ENCODE measurements around the gene UBAP2L. TPM values are rescaled to one million over a fixed set of nuclear protein-coding genes. Genes with fewer than 3 reads are reported as not detected.
"Not testable (repeated sequence)": the region's sequence is repeated elsewhere in the genome, so short reads cannot be mapped to it uniquely, and the experiment has no call there.

Gene UBAP2L
- total and polyA plus RNA-seq, 9 donors, result 45.5 to 172 (median 133) TPM

DNA sequence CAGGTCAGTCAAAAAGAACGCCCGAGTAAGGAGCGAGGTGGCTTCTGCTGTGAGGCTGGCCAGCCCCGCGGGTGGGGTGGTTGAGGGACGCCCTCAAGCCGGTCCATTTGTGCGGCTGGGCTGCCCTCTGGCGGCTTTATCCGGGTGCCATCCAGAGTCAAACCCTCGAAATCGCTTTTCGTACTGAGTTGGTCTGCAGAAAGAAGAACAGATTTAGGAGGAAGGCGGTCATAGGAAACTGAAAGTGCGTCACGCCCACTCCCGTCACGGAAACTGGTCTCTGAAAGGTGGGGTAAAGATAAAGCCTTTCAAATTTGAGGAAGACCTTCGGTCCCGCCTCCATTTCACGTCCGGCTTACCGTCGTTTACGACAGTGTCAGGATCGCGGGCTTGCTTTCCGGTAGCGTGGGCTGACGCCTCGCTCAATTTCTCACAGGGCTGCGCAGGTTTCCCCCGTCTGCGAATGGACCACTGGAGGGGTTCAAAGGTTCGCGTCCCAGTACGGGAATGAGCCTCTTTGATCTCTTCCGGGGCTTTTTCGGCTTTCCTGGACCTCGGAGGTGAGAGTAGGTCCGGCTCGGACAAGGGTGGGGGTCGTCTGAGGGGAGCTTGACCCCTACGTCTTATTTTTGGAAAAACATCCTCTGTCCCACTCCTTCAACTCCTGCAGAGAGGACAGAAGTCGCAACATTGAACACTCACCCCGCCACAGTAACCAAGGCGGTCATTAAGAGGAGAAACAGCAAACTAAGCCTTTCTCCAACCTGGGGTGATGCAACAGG lies 51.7 kb downstream of the UBAP2L start, which contains the start of gene HAX1:
HAX1 (plus strand) TSS at position 413 of the 782 bp plus-strand sequence; CDS start at position 508, 95 bp downstream.
- 0 to 1% (median 0%) methylated on average over 45 to 47 of the region's 47 CpGs for WGBS, 3 donors
- Histone ChIP-seq H3K4me1 (ENCODE audit: insufficient read depth) (peaks cover 2% of the 10 kb centered on the region), H3K27me3 (no peaks in the 10 kb centered on the region), H3K36me3 (no peaks in the 10 kb centered on the region), H3K27ac (peak within 1 kb of the TSS; percentile 69 to 89), H3K4me3 (peak within 1 kb of the TSS; percentile 91), H3K9me3 (no peaks in the 10 kb centered on the region)
- DNase-seq, result peak; percentile 93 to 95 (median 94)
- TF ChIP-seq EP300 (IDR thresholded peaks at IDR 0.05) (no peak), POLR2A (IDR thresholded peaks at IDR 0.05) (peak; percentile 79)
- TF ChIP-seq, protein P1, sequence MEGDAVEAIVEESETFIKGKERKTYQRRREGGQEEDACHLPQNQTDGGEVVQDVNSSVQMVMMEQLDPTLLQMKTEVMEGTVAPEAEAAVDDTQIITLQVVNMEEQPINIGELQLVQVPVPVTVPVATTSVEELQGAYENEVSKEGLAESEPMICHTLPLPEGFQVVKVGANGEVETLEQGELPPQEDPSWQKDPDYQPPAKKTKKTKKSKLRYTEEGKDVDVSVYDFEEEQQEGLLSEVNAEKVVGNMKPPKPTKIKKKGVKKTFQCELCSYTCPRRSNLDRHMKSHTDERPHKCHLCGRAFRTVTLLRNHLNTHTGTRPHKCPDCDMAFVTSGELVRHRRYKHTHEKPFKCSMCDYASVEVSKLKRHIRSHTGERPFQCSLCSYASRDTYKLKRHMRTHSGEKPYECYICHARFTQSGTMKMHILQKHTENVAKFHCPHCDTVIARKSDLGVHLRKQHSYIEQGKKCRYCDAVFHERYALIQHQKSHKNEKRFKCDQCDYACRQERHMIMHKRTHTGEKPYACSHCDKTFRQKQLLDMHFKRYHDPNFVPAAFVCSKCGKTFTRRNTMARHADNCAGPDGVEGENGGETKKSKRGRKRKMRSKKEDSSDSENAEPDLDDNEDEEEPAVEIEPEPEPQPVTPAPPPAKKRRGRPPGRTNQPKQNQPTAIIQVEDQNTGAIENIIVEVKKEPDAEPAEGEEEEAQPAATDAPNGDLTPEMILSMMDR (IDR thresholded peaks at IDR 0.05), result peak; percentile 65 to 88 (median 82)
- intact Hi-C loops (cut with DNase I), result loop anchor here in 1 of 4 donors (5.0 kb wide), 1 partner anchor 50 kb away; the partner anchor contains the start of gene AQP10

DNA sequence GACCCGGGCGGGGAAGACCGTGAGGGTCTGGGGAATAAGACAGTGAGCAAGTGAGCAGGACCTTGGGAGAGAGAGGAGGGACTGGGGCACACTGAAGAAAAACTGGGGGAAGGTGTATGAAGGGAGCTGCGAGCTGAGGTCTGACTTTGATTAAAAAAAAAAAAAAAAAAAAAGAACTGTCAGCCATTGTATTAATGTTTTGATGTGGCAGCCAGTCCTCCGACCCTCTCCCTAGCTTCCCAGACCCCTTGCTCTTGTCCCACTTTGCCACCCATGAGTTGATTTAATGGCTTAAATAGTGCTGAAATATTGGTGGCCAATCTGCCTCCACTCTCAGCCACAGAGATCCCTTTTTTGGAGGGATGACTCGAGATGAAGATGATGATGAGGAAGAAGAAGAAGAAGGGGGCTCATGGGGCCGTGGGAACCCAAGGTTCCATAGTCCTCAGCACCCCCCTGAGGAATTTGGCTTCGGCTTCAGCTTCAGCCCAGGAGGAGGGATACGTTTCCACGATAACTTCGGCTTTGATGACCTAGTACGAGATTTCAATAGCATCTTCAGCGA lies 52.3 kb downstream of the UBAP2L start:
- H3K27ac ChIP-seq, result peak overlapping the region; percentile 69 to 89
- 34 to 43% (median 37%) methylated on average over 13 of the region's 13 CpGs for WGBS, 3 donors
- H3K4me1 ChIP-seq (ENCODE audit: insufficient read depth), result peaks cover 2% of the 10 kb centered on the region
- H3K4me3 ChIP-seq, result peak overlapping the region; percentile 91
- H3K27me3 ChIP-seq, result no peaks in the 10 kb centered on the region
- TF ChIP-seq EP300 (IDR thresholded peaks at IDR 0.05), result no peak
- TF ChIP-seq POLR2A (IDR thresholded peaks at IDR 0.05), result no peak
- TF ChIP-seq, protein P1 (IDR thresholded peaks at IDR 0.05), result no peak
- no peaks in the 10 kb centered on the region for H3K9me3 ChIP-seq
- H3K36me3 ChIP-seq, result no peaks in the 10 kb centered on the region
- no peak for DNase-seq
- intact Hi-C loops (cut with DNase I), result loop anchor here in 1 of 4 donors (5.0 kb wide), 1 partner anchor 49 kb away; the partner anchor contains the start of gene AQP10

DNA sequence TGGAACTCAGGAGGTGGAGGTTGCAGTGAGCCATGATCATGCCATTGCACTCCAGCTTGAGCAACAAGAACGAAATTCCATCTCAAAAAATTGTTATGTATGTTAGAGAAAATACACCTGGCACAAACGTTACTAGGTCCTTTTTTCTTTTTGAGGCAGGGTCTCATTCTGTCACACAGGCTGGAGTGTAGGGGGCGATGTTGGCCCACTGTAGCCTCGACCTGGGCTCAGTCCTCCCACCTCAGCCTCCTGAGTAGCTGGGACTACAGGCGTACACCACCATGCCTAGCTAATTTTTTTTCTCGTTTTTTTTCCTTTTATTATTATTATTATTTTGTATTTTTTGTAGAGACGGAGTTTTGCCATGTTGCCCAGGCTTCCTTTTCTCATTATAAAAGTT lies 56.0 kb downstream of the UBAP2L start:
- no peak for DNase-seq
- Histone ChIP-seq H3K4me1 (ENCODE audit: insufficient read depth) (peaks cover 2% of the 10 kb centered on the region), H3K36me3 (no peaks in the 10 kb centered on the region), H3K4me3 (no peak overlapping the region), H3K27ac (no peak overlapping the region), H3K27me3 (no peaks in the 10 kb centered on the region), H3K9me3 (no peaks in the 10 kb centered on the region)
- WGBS, 3 donors, result 79 to 85% (median 84%) methylated on average over 7 of the region's 7 CpGs
- intact Hi-C loops (cut with DNase I), result loop anchor here in 1 of 4 donors (2.0 kb wide), 1 partner anchor 20 kb away; no protein-coding TSS in a partner anchor
- TF ChIP-seq, protein P1 (IDR thresholded peaks at IDR 0.05), result no peak
- TF ChIP-seq POLR2A (IDR thresholded peaks at IDR 0.05), result no peak
- no peak for TF ChIP-seq EP300 (IDR thresholded peaks at IDR 0.05)

DNA sequence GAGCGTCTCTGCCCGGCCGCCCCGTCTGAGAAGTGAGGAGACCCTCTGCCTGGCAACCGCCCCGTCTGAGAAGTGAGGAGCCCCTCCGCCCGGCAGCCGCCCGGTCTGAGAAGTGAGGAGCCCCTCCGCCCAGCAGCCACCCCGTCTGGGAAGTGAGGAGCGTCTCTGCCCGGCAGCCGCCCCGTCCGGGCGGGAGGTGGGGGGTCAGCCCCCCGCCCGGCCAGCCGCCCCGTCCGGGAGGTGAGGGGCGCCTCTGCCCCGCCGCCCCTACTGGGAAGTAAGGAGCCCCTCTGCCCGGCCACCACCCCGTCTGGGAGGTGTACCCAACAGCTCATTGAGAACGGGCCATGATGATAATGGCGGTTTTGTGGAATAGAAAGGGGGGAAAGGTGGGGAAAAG lies 66.8 kb downstream of the UBAP2L start:
- H3K36me3 ChIP-seq; H3K27me3 ChIP-seq; H3K9me3 ChIP-seq; intact Hi-C loops (cut with DNase I); DNase-seq; H3K27ac ChIP-seq; H3K4me3 ChIP-seq; H3K4me1 ChIP-seq (ENCODE audit: insufficient read depth): not testable (repeated sequence)
- 92 to 94% methylated on average over 9 to 27 of the region's 30 CpGs; no CpG with 5 or more reads in 1 of the 3 donors for WGBS, 3 donors
